ENCODE data around the gene MAP3K9. TPM values are rescaled to one million over a fixed set of nuclear protein-coding genes. Genes with fewer than 3 reads are reported as not detected.

Gene MAP3K9
- polyA plus RNA-seq: 10.4 and 13.4 TPM in 2 replicates
- 61.0 and 61.1 TPM in 2 replicates for polyA minus RNA-seq

- H3K79me2 ChIP-seq (replicated peaks; ENCODE audit: insufficient read depth, low read length): peaks cover 76% of the 10 kb centered on the region
- H3K9ac ChIP-seq (ENCODE audit: low read length): peak within 1 kb of the TSS; percentile 91
- no peaks in the 10 kb centered on the region for H3F3A ChIP-seq (ENCODE audit: insufficient read depth, low read length, poor library complexity, severe bottlenecking)
- peak within 1 kb of the TSS; percentile 95 for H3K27ac ChIP-seq (ENCODE audit: low read length)
- no peaks in the 10 kb centered on the region for H3K27me3 ChIP-seq (ENCODE audit: insufficient read depth, low read depth, low read length)
- H3K9me2 ChIP-seq (ENCODE audit: insufficient read depth, low read length): no peaks in the 10 kb centered on the region
- TF ChIP-seq REST (IDR thresholded peaks at IDR 0.05; ENCODE audit: borderline replicate concordance): peak; percentile 66
- TF ChIP-seq CTCF (IDR thresholded peaks at IDR 0.05; ENCODE audit: poor library complexity, severe bottlenecking): no peak
- peak; percentile 11 for TF ChIP-seq EP300 (conservative IDR thresholded peaks at IDR 0.05; ENCODE audit: poor library complexity, severe bottlenecking)
- TF ChIP-seq RAD21 (conservative IDR thresholded peaks at IDR 0.05): peak; percentile 13
- TF ChIP-seq EZH2 (IDR thresholded peaks at IDR 0.05; ENCODE audit: borderline replicate concordance, insufficient read depth, low read length, poor library complexity, severe bottlenecking): no peak
- TF ChIP-seq TAF1 (IDR thresholded peaks at IDR 0.05; ENCODE audit: low read depth): peak; percentile 48
- peak; percentile 92 for TF ChIP-seq POLR2AphosphoS5 (IDR thresholded peaks at IDR 0.05)
- peak; percentile 43 for TF ChIP-seq MXI1 (conservative IDR thresholded peaks at IDR 0.05; ENCODE audit: poor library complexity, severe bottlenecking)
- no peak for TF ChIP-seq SMC3 (conservative IDR thresholded peaks at IDR 0.05; ENCODE audit: poor library complexity)
- no peaks in the 10 kb centered on the region for H4K20me1 ChIP-seq (ENCODE audit: insufficient read depth)
- no peaks in the 10 kb centered on the region for H3K9me3 ChIP-seq (ENCODE audit: low read length)
- H3K4me3 ChIP-seq (ENCODE audit: low read length): peak within 1 kb of the TSS; percentile 90
- H2AFZ ChIP-seq (ENCODE audit: low read depth, low read length): peak within 1 kb of the TSS; percentile 77
- H3K36me3 ChIP-seq (ENCODE audit: insufficient read depth, low read length): no peaks in the 10 kb centered on the region
- H3K4me2 ChIP-seq (ENCODE audit: low read length): peak within 1 kb of the TSS; percentile 90
These were observed at the start of gene MAP3K9 for GRCh38 chr14:70809225-70810219. Gene MAP3K9, minus strand, starts transcription at chr14:70809513. Its CDS starts 342 bp downstream, at chr14:70809171.

- H3K36me3 ChIP-seq (ENCODE audit: insufficient read depth, low read length): no peaks in the 10 kb centered on the region
- H3K9me3 ChIP-seq (ENCODE audit: low read length): no peaks in the 10 kb centered on the region
- no peaks in the 10 kb centered on the region for H3K79me2 ChIP-seq (replicated peaks; ENCODE audit: insufficient read depth, low read length)
- H2AFZ ChIP-seq (ENCODE audit: low read depth, low read length): no peak overlapping the region
- no peak overlapping the region for H3K4me3 ChIP-seq (ENCODE audit: low read length)
- H4K20me1 ChIP-seq (ENCODE audit: insufficient read depth): no peaks in the 10 kb centered on the region
- H3K9ac ChIP-seq (ENCODE audit: low read length): no peak overlapping the region
- H3K27me3 ChIP-seq (ENCODE audit: insufficient read depth, low read depth, low read length): no peaks in the 10 kb centered on the region
- H3K9me2 ChIP-seq (ENCODE audit: insufficient read depth, low read length): no peaks in the 10 kb centered on the region
- no peaks in the 10 kb centered on the region for H3F3A ChIP-seq (ENCODE audit: insufficient read depth, low read length, poor library complexity, severe bottlenecking)
- no peak overlapping the region for H3K4me2 ChIP-seq (ENCODE audit: low read length)
- H3K27ac ChIP-seq (ENCODE audit: low read length): no peak overlapping the region
- TF ChIP-seq EZH2 (IDR thresholded peaks at IDR 0.05; ENCODE audit: borderline replicate concordance, insufficient read depth, low read length, poor library complexity, severe bottlenecking) (no peak), SMC3 (conservative IDR thresholded peaks at IDR 0.05; ENCODE audit: poor library complexity) (no peak), MXI1 (conservative IDR thresholded peaks at IDR 0.05; ENCODE audit: poor library complexity, severe bottlenecking) (no peak), REST (IDR thresholded peaks at IDR 0.05; ENCODE audit: borderline replicate concordance) (no peak)
These were observed 49.3 kb upstream of the MAP3K9 start for GRCh38 chr14:70858641-70859040.

Measured in neural cell (in vitro differentiated cells).